A204.1 (cell line): ENCODE results near the gene RANBP6.
"Not testable (repeated sequence)": the region's sequence is repeated elsewhere in the genome, so short reads cannot be mapped to it uniquely, and the experiment has no call there.

ENCODE experiments used
- FAIRE-seq: peaks from 2 replicates; lab custom pipeline; 2012; peaks lifted over from hg19 to GRCh38; lab: Jason Lieb, UNC

Gene RANBP6

GRCh38 chr9:6015278-6016157 lies at the start of gene RANBP6:
TSS of gene RANBP6 (minus strand) at chr9:6015624. CDS start at chr9:6015607, 17 bp downstream.
- FAIRE-seq: no peak

GRCh38 chr9:6063146-6063545 lies 47.7 kb upstream of the RANBP6 start:
- not testable (repeated sequence) for FAIRE-seq

GRCh38 chr9:6055666-6056065 lies 40.2 kb upstream of the RANBP6 start:
- no peak for FAIRE-seq

- FAIRE-seq: peak; percentile 97
Measured at GRCh38 chr9:6055216-6055615, 39.8 kb upstream of the RANBP6 start.

- no peak for FAIRE-seq
Measured at GRCh38 chr9:6054280-6055099, 39.1 kb upstream of the RANBP6 start.

- FAIRE-seq: no peak
Measured at GRCh38 chr9:6052293-6052919, 37.0 kb upstream of the RANBP6 start.

- FAIRE-seq: no peak
Measured at GRCh38 chr9:6051511-6051950, 36.1 kb upstream of the RANBP6 start.

GRCh38 chr9:6049798-6050197 lies 34.4 kb upstream of the RANBP6 start:
- no peak for FAIRE-seq

- no peak for FAIRE-seq
Measured at GRCh38 chr9:6048039-6048438, 32.6 kb upstream of the RANBP6 start.

GRCh38 chr9:6047020-6047419 lies 31.6 kb upstream of the RANBP6 start:
- FAIRE-seq: no peak

- no peak for FAIRE-seq
Measured at GRCh38 chr9:6045364-6045763, 29.9 kb upstream of the RANBP6 start.

GRCh38 chr9:6040077-6040476 lies 24.7 kb upstream of the RANBP6 start:
- FAIRE-seq: no peak

- FAIRE-seq: no peak
Measured at GRCh38 chr9:6036391-6036790, 21.0 kb upstream of the RANBP6 start.

- no peak for FAIRE-seq
Measured at GRCh38 chr9:6034954-6035353, 19.5 kb upstream of the RANBP6 start.

- FAIRE-seq: no peak
Measured at GRCh38 chr9:6029604-6030274, 14.3 kb upstream of the RANBP6 start.

- FAIRE-seq: no peak
Measured at GRCh38 chr9:6024035-6024554, 8.7 kb upstream of the RANBP6 start.

GRCh38 chr9:6016975-6017374 lies 1.6 kb upstream of the RANBP6 start:
- FAIRE-seq: not testable (repeated sequence)

GRCh38 chr9:6014670-6015270 lies 654 bp downstream of the RANBP6 start:
- no peak for FAIRE-seq

- peak; percentile 83 for FAIRE-seq
Measured at GRCh38 chr9:6008169-6008979, 7.0 kb downstream of the RANBP6 start.

GRCh38 chr9:6007770-6008168 lies 7.7 kb downstream of the RANBP6 start:
- no peak for FAIRE-seq
